GM13977 (cell line): ENCODE measurements around the gene PDE4D.

Experiments used
- DNase-seq: peaks from one replicate; pipeline ENCODE4 v3.0.0; 2012; ENCODE audit warnings: low spot score
- in situ Hi-C: fragments of 300-500 bp; cut with MboI; formaldehyde crosslinking; loops from one replicate; pipeline ENCODE4 v1.12.0; 2022; ENCODE audit warnings: low sequenced_read_pairs, low pct_unique_long_range_greater_than_20kb, mixed read lengths, inconsistent platforms; ENCODE audit not compliant: unreplicated experiment
- TF ChIP-seq, protein P1 (sequence below): IDR thresholded peaks from 2 replicates; pipeline ENCODE4 v1.5.1; 2012; ENCODE audit warnings: mild to moderate bottlenecking, control low read depth; ENCODE audit not compliant: insufficient read depth; ENCODE audit errors: extremely low read depth, missing control alignments

The PDE4D gene

DNA sequence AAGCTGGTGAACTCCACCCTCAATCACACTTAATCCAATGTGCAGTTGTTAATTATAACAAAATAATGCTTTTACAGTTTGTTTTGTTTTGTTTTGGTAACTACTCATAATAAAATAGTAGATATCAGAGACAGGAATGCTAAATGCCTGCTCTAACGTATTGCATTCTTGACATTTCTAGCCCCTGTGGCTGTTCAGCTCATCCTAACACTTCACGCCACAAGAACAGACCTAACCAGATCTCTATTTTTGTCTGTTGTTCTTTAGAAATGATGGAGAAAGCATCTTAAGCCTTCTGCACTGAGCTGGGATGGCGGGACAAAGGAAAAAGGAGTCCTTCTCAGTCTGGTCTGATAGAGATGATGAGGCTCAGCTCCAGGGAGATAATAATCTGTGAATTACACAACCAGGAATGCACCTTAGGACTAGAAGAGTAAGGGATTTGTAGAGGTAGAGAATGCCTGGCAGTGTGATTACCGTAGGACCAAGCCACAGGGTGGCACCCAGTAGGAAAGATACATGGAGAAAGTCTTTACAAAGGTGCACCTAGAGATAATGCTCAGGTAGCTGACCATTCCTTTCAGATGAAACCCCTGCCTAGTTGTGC, 628.8 kb downstream of the PDE4D start:
- no peak for DNase-seq
- in situ Hi-C loops: no loop called here
- TF ChIP-seq, protein P1, sequence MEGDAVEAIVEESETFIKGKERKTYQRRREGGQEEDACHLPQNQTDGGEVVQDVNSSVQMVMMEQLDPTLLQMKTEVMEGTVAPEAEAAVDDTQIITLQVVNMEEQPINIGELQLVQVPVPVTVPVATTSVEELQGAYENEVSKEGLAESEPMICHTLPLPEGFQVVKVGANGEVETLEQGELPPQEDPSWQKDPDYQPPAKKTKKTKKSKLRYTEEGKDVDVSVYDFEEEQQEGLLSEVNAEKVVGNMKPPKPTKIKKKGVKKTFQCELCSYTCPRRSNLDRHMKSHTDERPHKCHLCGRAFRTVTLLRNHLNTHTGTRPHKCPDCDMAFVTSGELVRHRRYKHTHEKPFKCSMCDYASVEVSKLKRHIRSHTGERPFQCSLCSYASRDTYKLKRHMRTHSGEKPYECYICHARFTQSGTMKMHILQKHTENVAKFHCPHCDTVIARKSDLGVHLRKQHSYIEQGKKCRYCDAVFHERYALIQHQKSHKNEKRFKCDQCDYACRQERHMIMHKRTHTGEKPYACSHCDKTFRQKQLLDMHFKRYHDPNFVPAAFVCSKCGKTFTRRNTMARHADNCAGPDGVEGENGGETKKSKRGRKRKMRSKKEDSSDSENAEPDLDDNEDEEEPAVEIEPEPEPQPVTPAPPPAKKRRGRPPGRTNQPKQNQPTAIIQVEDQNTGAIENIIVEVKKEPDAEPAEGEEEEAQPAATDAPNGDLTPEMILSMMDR: no peak

DNA sequence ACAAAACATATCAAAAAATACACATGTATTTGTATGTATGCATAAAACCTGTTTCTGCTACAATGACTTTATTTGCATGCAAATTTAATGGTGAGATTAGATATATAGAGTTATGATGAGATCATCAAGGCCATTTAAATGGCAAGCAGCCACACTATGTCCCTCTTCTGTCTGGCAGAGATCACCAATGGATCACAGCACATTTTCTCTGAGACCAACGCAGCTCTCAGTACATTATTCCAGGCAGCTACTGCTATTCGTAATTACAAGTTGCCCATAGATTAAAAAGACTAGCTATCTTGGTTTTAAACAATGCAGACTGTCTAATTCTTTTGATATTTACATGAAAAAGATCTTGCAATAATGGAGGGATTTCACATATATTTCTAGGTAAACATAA, 629.5 kb downstream of the PDE4D start:
- no peak for DNase-seq
- in situ Hi-C loops: no loop called here
- TF ChIP-seq, protein P1: no peak

DNA sequence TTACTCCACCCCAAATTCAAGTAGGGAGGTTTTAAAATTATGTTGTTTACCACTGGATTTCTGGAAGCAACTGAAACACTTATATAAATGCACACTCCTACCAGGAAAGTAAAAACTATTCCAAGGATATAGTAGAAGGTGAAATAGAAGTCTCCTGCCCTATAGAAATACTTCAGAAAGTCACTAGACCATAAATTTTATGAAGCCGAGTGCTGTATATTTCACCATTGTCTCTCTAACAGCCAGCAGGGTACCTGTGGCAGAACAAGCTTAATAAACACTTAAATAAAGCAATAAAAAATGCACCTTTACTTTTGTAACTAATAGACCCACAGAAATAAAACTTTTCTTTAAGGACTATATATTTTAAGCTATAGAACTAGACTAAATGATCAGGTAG, 631.6 kb downstream of the PDE4D start:
- no peak for DNase-seq
- in situ Hi-C loops: no loop called here

DNA sequence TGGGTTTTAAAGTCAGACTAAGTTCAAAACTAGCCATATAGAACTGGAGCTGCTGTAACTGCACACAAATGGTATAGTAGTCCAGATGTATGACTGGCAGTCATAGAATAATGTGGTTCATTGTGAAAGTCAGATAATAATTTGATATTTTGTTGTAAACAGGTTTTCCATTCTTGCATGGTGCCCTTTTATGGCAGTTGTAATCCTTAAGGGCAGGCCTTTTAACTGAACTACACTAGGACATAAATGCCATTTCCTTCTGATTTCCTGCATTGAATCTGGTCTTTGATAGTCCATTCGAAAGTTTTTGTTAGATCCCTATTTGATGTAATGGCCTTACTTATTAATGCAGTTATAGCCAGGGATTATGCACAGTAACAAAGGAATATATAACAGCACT, 632.6 kb downstream of the PDE4D start:
- no peak for DNase-seq
- TF ChIP-seq, protein P1: no peak
- in situ Hi-C loops: no loop called here

More for the DNA sequence above, 631.6 kb downstream of the PDE4D start:
- TF ChIP-seq, protein P1: no peak

DNA sequence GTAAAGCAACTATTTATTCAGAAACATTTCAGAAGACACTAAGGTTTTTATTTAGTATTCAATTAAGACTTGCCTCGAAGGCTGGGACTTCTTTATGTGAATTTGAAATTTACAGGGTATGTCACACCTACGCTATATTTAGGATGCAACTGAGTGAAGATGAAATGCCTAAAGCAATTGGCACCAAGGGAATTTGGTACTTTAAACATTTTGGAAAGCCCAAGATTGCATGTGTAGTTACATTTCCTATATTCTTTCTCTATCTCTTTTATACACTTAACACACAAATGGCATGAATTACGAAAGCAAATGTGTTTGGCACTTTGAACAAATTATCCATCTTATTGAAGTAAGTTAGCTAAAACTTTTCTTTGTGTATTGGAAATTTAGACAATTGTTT, 633.3 kb downstream of the PDE4D start:
- TF ChIP-seq, protein P1: no peak
- DNase-seq: no peak
- in situ Hi-C loops: no loop called here

DNA sequence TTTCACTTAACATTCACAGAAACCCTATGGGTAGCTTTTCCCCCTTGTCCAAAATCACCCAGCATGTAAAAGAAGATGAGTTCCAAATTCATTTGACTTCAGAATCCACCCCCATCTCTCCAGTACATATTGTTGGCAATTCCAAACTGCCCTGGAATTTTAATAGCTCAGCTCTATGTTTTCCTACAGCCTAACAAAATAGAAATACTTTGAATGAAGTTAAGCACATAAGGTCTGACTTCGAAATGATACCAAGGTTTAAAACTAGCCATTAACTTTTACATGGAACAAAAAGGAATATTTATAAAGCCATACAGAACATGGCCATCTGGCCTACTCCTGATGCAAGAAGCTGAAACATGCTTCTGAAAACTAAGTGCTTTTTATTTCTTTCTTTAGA, 634.3 kb downstream of the PDE4D start:
- TF ChIP-seq, protein P1: no peak
- in situ Hi-C loops: no loop called here
- DNase-seq: no peak
